ENCODE results near the gene TLX2. TPM values are rescaled to one million over a fixed set of nuclear protein-coding genes. Genes with fewer than 3 reads are reported as not detected.

The TLX2 gene
- total RNA-seq, 1 donor from 2014 or later, result not detected

- TF ChIP-seq CTCF (conservative IDR thresholded peaks at IDR 0.05; ENCODE audit: low read depth, low read length), result no peak
- peak within 1 kb of the TSS; percentile 76 for H3K4me3 ChIP-seq (ENCODE audit: low read depth, low read length)
- no peak for DNase-seq (ENCODE audit: low read depth)
Observed at GRCh38 chr2:74553892-74554819, 39.9 kb downstream of the TLX2 start, which contains the start of the genes DOK1 and LOXL3. TSS of gene DOK1 (plus strand) at chr2:74554720. CDS start at chr2:74554755, 35 bp downstream. TSS of gene LOXL3 (minus strand) at chr2:74553942. CDS start at chr2:74552634, 1,308 bp downstream.

- H3K4me3 ChIP-seq (ENCODE audit: low read depth, low read length), result peak overlapping the region; percentile 76
- no peak for DNase-seq (ENCODE audit: low read depth)
- TF ChIP-seq CTCF (conservative IDR thresholded peaks at IDR 0.05; ENCODE audit: low read depth, low read length), result no peak
Observed at GRCh38 chr2:74554820-74555531, 40.7 kb downstream of the TLX2 start.

- peak overlapping the region; percentile 76 for H3K4me3 ChIP-seq (ENCODE audit: low read depth, low read length)
- no peak for TF ChIP-seq CTCF (conservative IDR thresholded peaks at IDR 0.05; ENCODE audit: low read depth, low read length)
- DNase-seq (ENCODE audit: low read depth), result no peak
Observed at GRCh38 chr2:74555610-74556103, 41.4 kb downstream of the TLX2 start.

GRCh38 chr2:74556159-74556558, 41.9 kb downstream of the TLX2 start:
- no peak overlapping the region for H3K4me3 ChIP-seq (ENCODE audit: low read depth, low read length)
- DNase-seq (ENCODE audit: low read depth), result no peak
- no peak for TF ChIP-seq CTCF (conservative IDR thresholded peaks at IDR 0.05; ENCODE audit: low read depth, low read length)

- H3K4me3 ChIP-seq (ENCODE audit: low read depth, low read length), result no peak overlapping the region
- no peak for DNase-seq (ENCODE audit: low read depth)
- TF ChIP-seq CTCF (conservative IDR thresholded peaks at IDR 0.05; ENCODE audit: low read depth, low read length), result no peak
Observed at GRCh38 chr2:74556831-74557370, 42.7 kb downstream of the TLX2 start.

GRCh38 chr2:74558284-74559230, 44.3 kb downstream of the TLX2 start:
- no peak overlapping the region for H3K4me3 ChIP-seq (ENCODE audit: low read depth, low read length)
- no peak for TF ChIP-seq CTCF (conservative IDR thresholded peaks at IDR 0.05; ENCODE audit: low read depth, low read length)
- DNase-seq (ENCODE audit: low read depth), result no peak
